ENCODE data around the gene AMBP.

The AMBP gene

DNA sequence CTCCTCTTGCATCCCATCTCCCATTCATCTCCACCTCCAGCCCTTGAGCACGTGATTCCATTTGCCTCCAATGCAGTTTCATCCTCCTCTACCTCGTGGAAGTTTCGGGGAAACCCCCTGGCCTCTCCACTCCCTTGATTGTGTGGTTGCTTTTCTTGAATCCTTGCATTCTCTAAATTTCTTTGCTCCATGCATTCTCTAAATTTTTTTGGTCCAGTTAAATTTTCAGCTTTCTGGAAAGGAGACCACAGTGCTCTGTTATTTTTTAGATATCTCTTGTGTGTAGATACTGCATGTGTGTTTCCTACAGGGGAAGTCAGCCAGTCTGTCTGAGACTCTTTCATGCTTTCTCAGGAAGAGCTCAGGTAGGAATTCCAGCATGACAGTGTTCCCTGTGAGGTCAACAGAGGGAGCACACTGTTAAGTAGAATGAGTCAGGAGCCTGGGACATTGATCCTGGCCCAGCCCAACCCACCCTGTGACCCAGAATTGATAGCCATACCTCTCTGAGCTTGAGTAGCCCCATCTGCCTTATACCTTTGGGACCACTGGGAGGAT is 52.8 kb downstream of the AMBP start:
- no peak for DNase-seq (ENCODE audit: low read depth)
- no peak overlapping the region for H3K4me3 ChIP-seq (ENCODE audit: low read depth, low read length)

DNA sequence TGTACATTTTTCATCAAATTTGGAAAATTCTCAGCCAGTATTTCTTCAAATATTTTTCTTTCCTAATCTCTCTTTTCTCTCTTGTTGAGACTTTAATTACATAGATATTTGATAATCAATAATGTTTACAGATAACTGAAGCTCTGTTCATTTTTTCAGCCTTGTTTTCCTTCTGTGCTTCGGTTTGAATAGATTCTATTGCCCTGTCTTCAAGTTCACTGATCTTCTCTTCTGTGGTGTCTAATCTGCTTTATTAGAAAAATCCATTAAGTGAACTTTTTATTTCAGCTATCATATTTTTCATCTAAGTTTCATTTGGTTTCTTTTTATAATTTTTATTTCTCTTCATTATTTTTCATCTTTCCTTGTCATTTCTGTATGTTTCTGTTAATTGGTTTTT is 54.1 kb downstream of the AMBP start:
- no peak overlapping the region for H3K4me3 ChIP-seq (ENCODE audit: low read depth, low read length)
- DNase-seq (ENCODE audit: low read depth), result no peak

DNA sequence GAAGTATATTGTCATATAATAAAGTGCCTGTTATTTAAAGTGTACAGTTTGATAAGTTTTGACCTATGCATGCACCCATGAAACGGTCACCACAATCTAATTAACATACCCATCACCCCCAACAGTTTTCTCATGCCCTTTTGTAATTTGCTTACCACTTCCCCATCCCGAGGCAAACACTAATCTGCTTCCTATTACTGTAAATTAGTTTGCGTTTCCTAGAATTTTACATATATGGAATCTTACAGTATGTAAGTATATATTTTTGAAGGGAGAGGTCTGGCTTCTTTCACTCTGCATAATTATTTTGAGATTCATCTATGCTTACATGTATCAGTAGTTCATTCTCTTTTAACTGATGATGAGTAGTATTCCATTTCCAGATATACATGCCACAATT is 56.5 kb downstream of the AMBP start:
- no peak for DNase-seq (ENCODE audit: low read depth)
- H3K4me3 ChIP-seq (ENCODE audit: low read depth, low read length), result no peak overlapping the region

DNA sequence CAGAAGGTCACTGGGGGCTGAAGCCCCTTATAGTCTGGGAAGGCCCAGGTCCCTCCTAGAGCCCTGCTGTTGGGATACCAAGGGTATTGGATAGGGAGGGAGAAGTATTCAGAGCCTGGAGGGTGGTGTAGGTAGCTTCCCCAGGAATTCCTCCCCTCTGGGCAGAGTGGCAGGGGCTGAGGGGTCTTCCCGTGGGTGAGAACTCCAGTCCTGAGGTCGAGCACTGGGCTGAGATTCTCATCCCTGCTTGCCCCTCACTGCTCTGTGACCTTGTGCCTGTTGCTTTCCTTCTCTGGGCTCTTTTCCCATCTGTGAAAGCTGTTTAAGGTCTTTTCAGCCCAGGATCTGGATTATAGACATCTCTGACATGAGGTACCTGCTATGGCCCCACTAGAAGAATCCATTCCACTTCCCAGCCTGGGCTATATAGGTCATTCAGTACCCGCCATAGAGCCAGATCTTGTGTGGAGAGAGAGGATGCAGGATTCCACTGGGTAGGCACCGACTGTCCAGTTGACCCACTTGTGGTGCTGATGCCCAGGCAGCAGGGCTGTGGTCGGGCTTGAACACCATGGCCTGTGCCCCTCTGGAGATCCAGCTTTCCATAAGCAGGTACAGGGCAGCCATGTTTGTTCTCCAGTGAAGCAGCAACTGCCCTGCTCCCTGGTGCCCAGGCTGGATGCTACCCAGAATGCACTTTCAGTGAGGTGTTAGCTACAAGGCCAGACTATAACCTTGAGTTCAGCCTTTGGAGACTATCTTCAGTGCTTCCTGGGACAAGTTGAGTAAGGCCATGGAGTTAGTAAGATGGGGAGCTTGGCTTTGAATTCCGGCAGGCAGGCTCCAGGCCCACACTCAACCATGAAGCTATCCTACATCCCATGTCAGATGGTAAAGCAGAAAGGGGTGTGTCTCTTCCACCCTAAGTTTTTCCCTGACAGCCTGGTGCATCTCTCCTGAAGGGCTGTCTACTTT is 60.1 kb downstream of the AMBP start:
- no peak for DNase-seq (ENCODE audit: low read depth)
- H3K4me3 ChIP-seq (ENCODE audit: low read depth, low read length), result no peak overlapping the region

DNA sequence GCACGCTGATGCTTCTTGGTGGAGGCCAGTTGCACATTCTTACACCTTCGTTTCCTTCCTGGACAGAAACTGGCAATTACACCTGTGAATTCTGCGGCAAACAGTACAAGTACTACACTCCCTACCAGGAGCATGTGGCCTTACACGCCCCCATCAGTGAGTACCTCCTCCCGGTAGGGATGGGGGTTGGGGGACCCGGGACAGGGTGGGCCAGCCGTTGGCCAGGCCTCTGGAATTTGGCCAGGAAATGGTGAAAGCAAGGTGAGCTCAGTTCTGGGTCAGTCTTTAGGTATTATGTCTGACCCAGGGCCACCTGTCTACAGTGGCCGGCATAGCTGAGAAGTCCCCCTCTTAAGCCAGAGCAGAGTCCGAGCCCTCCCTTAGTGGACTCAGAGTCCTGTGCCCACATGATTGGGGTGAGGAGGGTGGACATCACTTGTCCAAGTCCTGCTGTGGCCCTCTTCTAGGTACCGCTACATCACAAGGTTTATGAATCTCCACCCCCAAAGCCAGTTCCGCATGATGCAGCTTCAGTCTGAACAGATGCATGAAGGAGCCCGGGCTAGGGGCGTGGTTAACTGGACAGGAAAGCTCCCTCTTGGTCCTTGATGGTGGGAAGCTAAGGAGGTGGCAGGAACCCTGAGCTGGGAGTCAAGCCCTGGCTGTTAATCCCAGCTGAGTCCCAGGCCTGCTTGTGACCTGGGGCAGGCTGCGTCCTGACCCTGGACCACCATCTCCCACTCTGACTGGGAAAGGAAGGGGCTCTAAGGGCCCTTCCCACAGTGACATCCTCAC is 61.3 kb downstream of the AMBP start:
- H3K4me3 ChIP-seq (ENCODE audit: low read depth, low read length), result no peak overlapping the region
- no peak for DNase-seq (ENCODE audit: low read depth)

DNA sequence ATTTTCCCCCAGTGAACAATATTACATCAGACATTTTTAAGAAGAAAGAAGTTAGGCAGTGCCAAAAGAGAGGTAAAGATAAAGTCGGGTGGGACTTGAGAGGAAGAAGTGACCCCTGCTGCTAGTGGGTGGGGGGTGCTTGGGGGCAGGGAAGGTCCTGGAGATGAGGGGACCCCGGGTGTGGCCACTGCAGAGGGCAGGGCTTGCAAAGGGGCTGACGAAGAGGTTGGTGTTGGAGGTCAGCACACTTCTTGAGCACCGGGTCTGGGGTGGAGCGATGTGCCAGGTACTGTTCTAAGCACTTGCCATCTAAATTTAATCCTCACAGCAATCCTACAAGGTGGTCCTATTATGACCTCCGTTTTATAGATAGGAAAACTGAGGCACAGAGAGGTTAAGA is 62.0 kb downstream of the AMBP start:
- no peak overlapping the region for H3K4me3 ChIP-seq (ENCODE audit: low read depth, low read length)
- DNase-seq (ENCODE audit: low read depth), result no peak

DNA sequence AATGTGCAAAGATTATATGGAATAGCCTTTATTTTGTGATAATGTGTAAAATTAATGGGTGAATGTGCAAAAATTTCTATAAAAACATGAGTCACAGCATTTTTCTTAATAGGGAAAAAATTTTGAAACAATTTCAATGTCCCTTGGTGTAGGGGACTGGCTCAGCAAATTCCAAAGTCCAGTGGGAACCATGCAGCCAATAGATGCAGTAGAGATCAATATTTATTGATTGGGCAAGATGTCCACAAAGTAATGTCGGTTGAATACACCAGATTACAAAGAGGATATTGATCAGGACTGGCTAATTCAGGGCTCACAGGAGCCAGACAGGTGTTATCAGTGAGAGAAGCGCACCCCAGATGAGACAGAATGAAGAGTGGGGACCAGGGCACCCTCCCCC is 62.5 kb downstream of the AMBP start:
- no peak for DNase-seq (ENCODE audit: low read depth)
- H3K4me3 ChIP-seq (ENCODE audit: low read depth, low read length), result no peak overlapping the region

DNA sequence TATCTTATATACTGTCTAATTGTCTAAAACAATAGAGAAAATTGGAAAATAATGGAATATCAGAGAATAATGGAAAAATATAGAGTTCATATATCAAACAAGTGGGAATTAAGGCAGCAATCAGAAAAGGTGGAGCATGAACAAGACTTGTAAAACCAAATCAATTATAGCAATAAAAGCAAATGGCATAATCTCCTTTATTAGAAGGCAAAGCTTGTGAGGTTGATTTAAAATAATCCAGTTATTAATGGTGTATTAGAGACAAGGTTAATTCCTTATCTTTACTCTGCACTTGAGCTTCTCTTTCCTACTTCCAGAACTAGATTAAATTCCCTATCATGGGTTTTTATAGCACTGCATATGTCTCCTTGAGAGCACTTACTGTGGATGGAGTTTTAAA is 64.1 kb downstream of the AMBP start:
- DNase-seq (ENCODE audit: low read depth), result no peak
- H3K4me3 ChIP-seq (ENCODE audit: low read depth, low read length), result no peak overlapping the region

DNA sequence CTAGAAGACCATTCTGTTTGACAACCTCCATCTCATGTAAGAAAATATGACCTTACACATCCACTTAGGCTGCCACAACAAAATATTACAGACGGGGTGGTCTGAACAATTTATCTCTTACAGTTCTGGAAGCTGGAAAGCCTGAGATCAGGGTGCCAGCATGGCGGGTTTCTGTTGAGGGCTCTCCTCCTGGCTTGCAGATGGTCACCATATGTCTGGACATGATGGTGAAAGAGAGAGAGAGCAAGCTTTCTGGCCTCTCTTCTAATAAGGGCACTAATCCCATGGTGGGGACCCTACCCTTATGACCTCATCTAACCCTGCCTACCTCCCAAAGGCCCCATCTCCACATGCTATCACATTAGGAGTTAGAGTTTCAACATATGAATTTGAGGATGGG is 66.0 kb downstream of the AMBP start:
- H3K4me3 ChIP-seq (ENCODE audit: low read depth, low read length), result no peak overlapping the region

DNA sequence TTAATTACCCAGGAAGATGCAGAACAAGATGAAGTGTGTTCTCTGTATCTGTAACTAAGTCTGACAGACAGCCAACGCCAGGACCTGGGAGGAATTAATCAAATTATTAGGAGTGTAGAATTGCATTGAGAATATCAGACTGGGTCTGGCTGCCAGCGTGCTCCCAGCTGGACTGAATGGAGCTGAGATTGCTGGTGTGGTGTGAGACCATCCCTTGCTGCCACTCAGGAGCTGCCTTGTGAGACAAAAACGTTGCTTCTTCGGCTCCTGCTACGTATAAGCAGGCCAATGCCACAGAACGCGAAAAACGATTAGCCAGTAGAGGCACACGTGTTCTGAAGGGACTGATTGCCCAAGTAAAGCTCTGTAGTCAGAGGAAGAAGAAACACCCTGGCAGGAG is 66.8 kb downstream of the AMBP start:
- H3K4me3 ChIP-seq (ENCODE audit: low read depth, low read length), result no peak overlapping the region
- no peak for DNase-seq (ENCODE audit: low read depth)

More for the DNA sequence above, 66.0 kb downstream of the AMBP start:
- no peak for DNase-seq (ENCODE audit: low read depth)
